IMR-90 (cell line): Measurements from ENCODE around the gene SERPINA3.

Experiments
- CTCF ChIP-seq: conservative IDR thresholded peaks from 2 replicates; pipeline ENCODE4 v1.5.1; 2012; ENCODE audit warnings: mild to moderate bottlenecking, low read depth, low read length, improper control_type of control experiment
- RAD21 ChIP-seq: IDR thresholded peaks from 2 replicates; pipeline ENCODE4 v1.6.1; 2012; ENCODE audit warnings: low read length, improper control_type of control experiment

GRCh38 chr14:94612174-94612573 is at the start of gene SERPINA3:
- TF ChIP-seq CTCF (no peak), RAD21 (no peak)
